ENCODE data around the gene GZMM. TPM values are rescaled to one million over a fixed set of nuclear protein-coding genes. Genes with fewer than 3 reads are reported as not detected.

The GZMM gene
- total and polyA plus RNA-seq, 7 donors: 0.11 to 0.23 (median 0.14) TPM; not detected in 4

GRCh38 chr19:574658-575526 lies 31.0 kb downstream of the GZMM start:
- intact Hi-C loops (cut with DNase I): loop anchor here (5.0 to 10.0 kb wide), 5 partner anchors 43 to 830 kb away; partner anchors contain the start of genes CDC34 (in 1 of the 2), DAZAP1 (in 1 of the 2), GAMT (in 1 of the 2) and POLRMT (in 1 of the 2)
- ATAC-seq (peak; percentile 14 to 33 (median 26)), DNase-seq (peak in 1 of 2 donors; percentile 38)
- peak overlapping the region; percentile 97 for H3K4me3 ChIP-seq
- no peak for TF ChIP-seq CTCF (IDR thresholded peaks at IDR 0.05)
- peaks cover 0 to 21% of the 10 kb centered on the region in 2 donors for H3K36me3 ChIP-seq (ENCODE audit: insufficient read depth in 1 of 2, low read depth in 1 of 2)
- peaks cover 64% of the 10 kb centered on the region for H3K4me1 ChIP-seq
- no peaks in the 10 kb centered on the region for H3K9me3 ChIP-seq
- H3K27ac ChIP-seq: peak overlapping the region; percentile 94
- 20 to 35% (median 23%) methylated on average over 32 of the region's 32 CpGs for WGBS, 3 donors
- no peaks in the 10 kb centered on the region for H3K27me3 ChIP-seq (ENCODE audit: insufficient read depth in 3 of 3, low read length in 2 of 3)

- Histone ChIP-seq H3K27me3 (ENCODE audit: insufficient read depth in 3 of 3, low read length in 2 of 3) (no peaks in the 10 kb centered on the region), H3K4me3 (peak overlapping the region; percentile 97), H3K36me3 (ENCODE audit: insufficient read depth in 1 of 2, low read depth in 1 of 2) (peaks cover 0 to 30% of the 10 kb centered on the region in 2 donors), H3K9me3 (no peaks in the 10 kb centered on the region), H3K4me1 (peaks cover 64% of the 10 kb centered on the region), H3K27ac (peak overlapping the region; percentile 94)
- ATAC-seq (peak; percentile 49 to 65 (median 59)), DNase-seq (peak; percentile 65 to 89)
- 26 to 41% (median 40%) methylated on average over 31 to 38 of the region's 38 CpGs for WGBS, 3 donors
- intact Hi-C loops (cut with DNase I): loop anchor here (5.0 to 10.0 kb wide), 3 partner anchors 51 to 829 kb away; partner anchors contain the start of genes DAZAP1 (in 1 of the 2), GAMT (in 1 of the 2) and POLRMT (in 1 of the 2)
- no peak for TF ChIP-seq CTCF (IDR thresholded peaks at IDR 0.05)
Measured at GRCh38 chr19:575527-576506, 32.0 kb downstream of the GZMM start.

- peak overlapping the region; percentile 94 for H3K27ac ChIP-seq
- ATAC-seq: no peak
- 73 to 80% (median 80%) methylated on average over 28 of the region's 28 CpGs for WGBS, 3 donors
- DNase-seq: no peak
- peaks cover 54% of the 10 kb centered on the region for H3K4me1 ChIP-seq
- no peaks in the 10 kb centered on the region for H3K27me3 ChIP-seq (ENCODE audit: insufficient read depth in 3 of 3, low read length in 2 of 3)
- intact Hi-C loops (cut with DNase I): loop anchor here (5.0 to 10.0 kb wide), 3 partner anchors 50 to 828 kb away; partner anchors contain the start of genes DAZAP1 (in 1 of the 2), GAMT (in 1 of the 2) and POLRMT (in 1 of the 2)
- TF ChIP-seq CTCF (IDR thresholded peaks at IDR 0.05): no peak
- H3K4me3 ChIP-seq: peak overlapping the region; percentile 97
- H3K9me3 ChIP-seq: no peaks in the 10 kb centered on the region
- H3K36me3 ChIP-seq (ENCODE audit: insufficient read depth in 1 of 2, low read depth in 1 of 2): peaks cover 2 to 39% of the 10 kb centered on the region in 2 donors
Measured at GRCh38 chr19:576768-577438, 33.0 kb downstream of the GZMM start.
